AG10803 (cell line): ENCODE measurements around the gene RABEP1.

Experiments
- DNase-seq: peaks from one replicate; pipeline ENCODE4 v3.0.0; 2010; ENCODE audit warnings: low read depth
- H3K4me3 ChIP-seq: 2 replicates; pipeline ENCODE4 v1.5.1; 2011; ENCODE audit warnings: mild to moderate bottlenecking, low read length, control low read depth
- TF ChIP-seq, protein P1 (sequence below): conservative IDR thresholded peaks from 2 replicates; pipeline ENCODE4 v1.5.1; 2011; ENCODE audit warnings: mild to moderate bottlenecking, low read length, control low read depth, inconsistent platforms

Gene RABEP1

DNA sequence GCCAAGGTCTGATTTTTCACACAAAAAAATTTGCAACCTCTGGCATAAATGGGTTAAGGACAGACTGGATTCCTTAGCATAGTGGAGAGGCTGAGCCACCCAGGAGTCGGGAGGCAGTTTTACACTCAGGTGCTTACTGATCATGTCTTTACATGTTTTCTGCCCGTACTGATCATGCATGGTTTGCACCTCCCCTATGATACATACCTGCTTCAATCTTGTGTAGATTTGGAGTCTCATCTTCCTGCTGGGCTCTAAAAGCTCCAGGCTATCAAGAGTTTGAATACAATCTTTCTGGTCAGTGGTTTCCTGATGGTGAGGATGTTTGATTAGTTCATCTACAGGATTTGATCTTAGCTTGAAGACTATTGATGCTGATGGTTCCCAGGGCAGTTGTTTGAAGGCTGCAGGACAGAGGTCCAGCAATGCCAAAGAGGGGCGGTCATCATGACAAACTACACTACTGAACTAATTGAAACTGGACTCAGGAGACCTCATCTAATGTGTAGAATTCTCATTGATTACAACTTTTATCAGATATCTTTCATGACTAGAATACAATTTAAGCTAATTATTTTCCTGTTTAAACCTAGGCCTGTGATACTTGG, 150.0 kb downstream of the RABEP1 start:
- no peak overlapping the region for H3K4me3 ChIP-seq
- DNase-seq, result no peak
- TF ChIP-seq, protein P1, sequence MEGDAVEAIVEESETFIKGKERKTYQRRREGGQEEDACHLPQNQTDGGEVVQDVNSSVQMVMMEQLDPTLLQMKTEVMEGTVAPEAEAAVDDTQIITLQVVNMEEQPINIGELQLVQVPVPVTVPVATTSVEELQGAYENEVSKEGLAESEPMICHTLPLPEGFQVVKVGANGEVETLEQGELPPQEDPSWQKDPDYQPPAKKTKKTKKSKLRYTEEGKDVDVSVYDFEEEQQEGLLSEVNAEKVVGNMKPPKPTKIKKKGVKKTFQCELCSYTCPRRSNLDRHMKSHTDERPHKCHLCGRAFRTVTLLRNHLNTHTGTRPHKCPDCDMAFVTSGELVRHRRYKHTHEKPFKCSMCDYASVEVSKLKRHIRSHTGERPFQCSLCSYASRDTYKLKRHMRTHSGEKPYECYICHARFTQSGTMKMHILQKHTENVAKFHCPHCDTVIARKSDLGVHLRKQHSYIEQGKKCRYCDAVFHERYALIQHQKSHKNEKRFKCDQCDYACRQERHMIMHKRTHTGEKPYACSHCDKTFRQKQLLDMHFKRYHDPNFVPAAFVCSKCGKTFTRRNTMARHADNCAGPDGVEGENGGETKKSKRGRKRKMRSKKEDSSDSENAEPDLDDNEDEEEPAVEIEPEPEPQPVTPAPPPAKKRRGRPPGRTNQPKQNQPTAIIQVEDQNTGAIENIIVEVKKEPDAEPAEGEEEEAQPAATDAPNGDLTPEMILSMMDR, result no peak

DNA sequence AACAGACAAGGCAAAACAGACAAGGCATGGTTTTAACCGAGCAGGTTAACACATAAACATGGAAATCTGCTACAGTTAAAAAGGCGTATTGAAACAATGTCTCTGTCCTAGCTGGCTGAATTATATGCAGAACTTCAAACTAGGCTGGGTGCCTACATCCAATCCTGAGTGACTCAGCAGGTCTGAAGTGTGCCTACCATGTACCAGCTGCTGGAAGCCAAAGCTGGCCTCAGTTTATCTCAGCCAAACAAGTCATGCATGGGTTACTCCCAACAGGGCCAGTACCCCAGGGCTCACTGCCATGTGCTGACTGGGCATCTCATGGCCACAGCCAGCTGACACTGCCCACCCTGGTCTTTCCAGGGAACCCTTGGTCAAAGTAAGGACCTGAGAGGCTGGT, 152.9 kb downstream of the RABEP1 start:
- no peak overlapping the region for H3K4me3 ChIP-seq
- no peak for DNase-seq
- TF ChIP-seq, protein P1, result no peak
